ENCODE results near the gene KCTD16. TPM values are rescaled to one million over a fixed set of nuclear protein-coding genes. Genes with fewer than 3 reads are reported as not detected.

KCTD16 gene
- total and polyA plus RNA-seq, 12 donors, result 0.02 to 0.42 (median 0.10) TPM; not detected in 2

- no peak for TF ChIP-seq CTCF (IDR thresholded peaks at IDR 0.05)
- H3K27ac ChIP-seq, result no peak overlapping the region
- ATAC-seq (no peak), DNase-seq (no peak)
- no peaks in the 10 kb centered on the region for H3K4me1 ChIP-seq
- no peak overlapping the region for H3K4me3 ChIP-seq
- H3K9me3 ChIP-seq, result peaks cover 0 to 4% (median 0%) of the 10 kb centered on the region in 11 donors
- H3K36me3 ChIP-seq, result no peaks in the 10 kb centered on the region
- intact Hi-C loops (cut with DNase I), result no loop called here
- peaks cover 0 to 13% (median 0%) of the 10 kb centered on the region in 7 donors for H3K27me3 ChIP-seq
- WGBS, 2 donors, result 77% methylated on average over 2 of the region's 2 CpGs
These were observed 190.7 kb downstream of the KCTD16 start for GRCh38 chr5:144361406-144361805.

- intact Hi-C loops (cut with DNase I), result no loop called here
- DNase-seq, result no peak
These were observed 195.2 kb downstream of the KCTD16 start for GRCh38 chr5:144365885-144366284.

GRCh38 chr5:144367991-144368390, 197.3 kb downstream of the KCTD16 start:
- Histone ChIP-seq H3K9me3 (no peaks in the 10 kb centered on the region), H3K4me1 (no peaks in the 10 kb centered on the region), H3K36me3 (no peaks in the 10 kb centered on the region), H3K27me3 (peaks cover 0 to 6% (median 0%) of the 10 kb centered on the region in 7 donors), H3K4me3 (no peak overlapping the region), H3K27ac (no peak overlapping the region)
- no peak for TF ChIP-seq CTCF (IDR thresholded peaks at IDR 0.05)
- DNase-seq (no peak), ATAC-seq (no peak)
- intact Hi-C loops (cut with DNase I), result no loop called here
- WGBS, 2 donors, result 92 to 95% methylated on average over 3 of the region's 3 CpGs

More at GRCh38 chr5:144365885-144366284, 195.2 kb downstream of the KCTD16 start:
- Histone ChIP-seq H3K9me3 (peaks cover 0 to 2% (median 0%) of the 10 kb centered on the region in 11 donors), H3K36me3 (no peaks in the 10 kb centered on the region), H3K4me3 (no peak overlapping the region), H3K4me1 (no peaks in the 10 kb centered on the region), H3K27me3 (peaks cover 0 to 9% (median 0%) of the 10 kb centered on the region in 7 donors), H3K27ac (no peak overlapping the region)
- no peak for ATAC-seq
- no peak for TF ChIP-seq CTCF (IDR thresholded peaks at IDR 0.05)

DNA sequence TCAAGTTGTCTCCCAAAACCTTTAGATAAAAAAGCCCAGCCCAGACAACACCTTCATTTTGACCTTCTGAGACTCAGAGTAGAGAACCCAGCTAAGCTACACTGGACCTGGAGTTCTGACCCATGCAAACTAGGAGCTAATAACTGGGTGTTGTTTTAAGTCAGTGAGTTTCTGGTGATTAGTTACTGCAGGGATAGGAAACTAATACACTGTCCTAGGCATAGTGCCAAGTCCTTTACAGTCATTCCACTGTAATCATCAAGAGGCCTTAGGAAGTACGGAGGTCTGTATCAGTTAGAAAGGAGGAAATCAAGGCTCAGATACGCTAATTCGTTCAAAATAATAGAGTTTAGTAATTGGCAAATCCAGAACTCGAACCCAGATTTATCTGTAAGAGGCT, 197.9 kb downstream of the KCTD16 start:
- H3K36me3 ChIP-seq, result no peaks in the 10 kb centered on the region
- DNase-seq (no peak), ATAC-seq (no peak)
- no peaks in the 10 kb centered on the region for H3K9me3 ChIP-seq
- no peak overlapping the region for H3K27ac ChIP-seq
- H3K27me3 ChIP-seq, result peaks cover 0 to 5% (median 0%) of the 10 kb centered on the region in 7 donors
- no peak for TF ChIP-seq CTCF (IDR thresholded peaks at IDR 0.05)
- intact Hi-C loops (cut with DNase I), result no loop called here
- H3K4me1 ChIP-seq, result no peaks in the 10 kb centered on the region
- 24 to 33% methylated on average over 4 of the region's 4 CpGs for WGBS, 2 donors
- H3K4me3 ChIP-seq, result no peak overlapping the region

All from heart right ventricle (tissue), 16 donors.